ENCODE measurements around the gene CAPS2.
A peak's percentile ranks its signal among the peaks of the same experiment; 100 is the strongest.

CAPS2 gene

GRCh38 chr12:75334384-75335030, 4.4 kb upstream of the CAPS2 start, which contains the start of gene GLIPR1L1:
TSS of gene GLIPR1L1 (plus strand) at chr12:75334670. CDS start at chr12:75334729, 59 bp downstream.
- peak; percentile 92 for DNase-seq (ENCODE audit: low spot score)
- peak within 1 kb of the TSS; percentile 68 for H3K4me3 ChIP-seq
- peak within 1 kb of the TSS; percentile 41 to 75 for H3K27ac ChIP-seq
- TF ChIP-seq CTCF (IDR thresholded peaks at IDR 0.05): peak; percentile 91

GRCh38 chr12:75327642-75328041, 2.5 kb downstream of the CAPS2 start:
- Histone ChIP-seq H3K4me3 (no peak overlapping the region), H3K27ac (no peak overlapping the region)
- TF ChIP-seq CTCF (IDR thresholded peaks at IDR 0.05): no peak
- DNase-seq (ENCODE audit: low spot score): no peak

- no peak for TF ChIP-seq CTCF (IDR thresholded peaks at IDR 0.05)
- no peak overlapping the region for H3K4me3 ChIP-seq
- no peak for DNase-seq (ENCODE audit: low spot score)
- no peak overlapping the region for H3K27ac ChIP-seq
Measured at GRCh38 chr12:75323663-75324062, 6.5 kb downstream of the CAPS2 start.

GRCh38 chr12:75322464-75322863, 7.7 kb downstream of the CAPS2 start:
- no peak overlapping the region for H3K27ac ChIP-seq
- TF ChIP-seq CTCF (IDR thresholded peaks at IDR 0.05): no peak
- DNase-seq (ENCODE audit: low spot score): no peak
- H3K4me3 ChIP-seq: no peak overlapping the region

- Histone ChIP-seq H3K27ac (no peak overlapping the region), H3K4me3 (no peak overlapping the region)
- no peak for TF ChIP-seq CTCF (IDR thresholded peaks at IDR 0.05)
- no peak for DNase-seq (ENCODE audit: low spot score)
Measured at GRCh38 chr12:75317784-75318183, 12.3 kb downstream of the CAPS2 start.

- no peak for TF ChIP-seq CTCF (IDR thresholded peaks at IDR 0.05)
- Histone ChIP-seq H3K4me3 (no peak overlapping the region), H3K27ac (no peak overlapping the region)
- DNase-seq (ENCODE audit: low spot score): no peak
Measured at GRCh38 chr12:75315518-75315917, 14.6 kb downstream of the CAPS2 start.

GRCh38 chr12:75311369-75311768, 18.8 kb downstream of the CAPS2 start:
- no peak for DNase-seq (ENCODE audit: low spot score)
- no peak overlapping the region for H3K4me3 ChIP-seq

More at GRCh38 chr12:75311369-75311768, 18.8 kb downstream of the CAPS2 start:
- no peak overlapping the region for H3K27ac ChIP-seq
- TF ChIP-seq CTCF (IDR thresholded peaks at IDR 0.05): no peak
